ENCODE measurements around the gene PLXNA2. TPM values are rescaled to one million over a fixed set of nuclear protein-coding genes. Genes with fewer than 3 reads are reported as not detected.

The PLXNA2 gene
- polyA plus RNA-seq, 4 donors = 10.7 to 17.8 (median 12.8) TPM

DNA sequence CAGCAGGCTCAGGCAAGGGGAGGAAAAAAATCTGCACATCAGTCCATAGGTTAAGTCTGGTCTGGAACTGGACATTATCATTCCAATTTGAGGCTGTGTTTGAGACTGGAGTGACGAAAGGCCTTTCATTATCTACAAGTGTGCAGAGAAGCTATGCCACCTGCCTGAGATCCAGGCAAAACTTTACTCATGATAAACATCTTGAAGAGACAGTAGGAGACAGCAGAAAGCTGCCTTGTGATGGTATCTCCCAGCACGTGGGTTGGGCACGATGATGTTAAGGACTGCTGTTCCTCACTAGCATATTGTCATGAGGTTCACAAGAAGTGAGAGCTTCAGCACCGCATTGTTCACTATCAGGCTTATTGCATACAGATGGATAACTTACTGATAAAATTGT, 126.4 kb downstream of the PLXNA2 start:
- H3K27me3 ChIP-seq (ENCODE audit: control insufficient read depth in 3 of 3, insufficient read depth in 3 of 3, low read length in 3 of 3) = peaks cover 0 to 2% (median 0%) of the 10 kb centered on the region in 3 donors
- H3K4me3 ChIP-seq (ENCODE audit: low read depth in 1 of 3, low read length in 3 of 3) = no peak overlapping the region
- H3K4me1 ChIP-seq (ENCODE audit: control insufficient read depth in 3 of 3, insufficient read depth in 2 of 3, low read depth in 1 of 3, low read length in 2 of 3) = peaks cover 3 to 7% (median 5%) of the 10 kb centered on the region in 3 donors
- FAIRE-seq = no peak
- H3K36me3 ChIP-seq (ENCODE audit: control insufficient read depth in 3 of 3, insufficient read depth in 2 of 3, low read depth in 1 of 3, low read length in 3 of 3) = no peaks in the 10 kb centered on the region
- 23 to 65% (median 42%) methylated on average over 4 of the region's 4 CpGs for WGBS, 3 donors
- DNase-seq = no peak
- H3K9me3 ChIP-seq (ENCODE audit: control insufficient read depth in 2 of 2, insufficient read depth in 1 of 2, low read depth in 1 of 2, low read length in 1 of 2) = no peaks in the 10 kb centered on the region
- no peak overlapping the region for H3K27ac ChIP-seq (ENCODE audit: low read depth in 1 of 3, low read length in 2 of 3)

DNA sequence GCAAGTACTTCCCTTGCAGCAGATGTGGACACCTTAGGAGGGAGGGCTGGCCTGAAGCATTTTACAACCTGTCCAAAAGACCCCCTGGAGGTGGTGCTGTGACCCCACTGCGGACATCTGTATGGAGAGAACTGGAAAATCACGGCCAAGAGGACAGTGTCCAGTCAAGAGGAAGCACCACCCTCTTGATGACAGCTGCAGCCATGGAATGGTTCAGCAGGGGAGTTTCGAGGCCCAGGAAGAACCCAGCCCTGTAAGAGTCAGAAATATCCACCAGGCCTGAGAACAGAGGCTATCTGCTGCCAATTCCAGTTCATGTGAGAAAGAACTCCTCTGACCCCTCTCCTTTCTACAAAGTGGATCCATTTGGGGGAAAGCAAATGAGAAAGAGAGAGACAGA, 126.8 kb downstream of the PLXNA2 start:
- H3K4me3 ChIP-seq (ENCODE audit: low read depth in 1 of 3, low read length in 3 of 3) = no peak overlapping the region
- peaks cover 0 to 2% (median 0%) of the 10 kb centered on the region in 3 donors for H3K27me3 ChIP-seq (ENCODE audit: control insufficient read depth in 3 of 3, insufficient read depth in 3 of 3, low read length in 3 of 3)
- DNase-seq (no peak), FAIRE-seq (no peak)
- H3K4me1 ChIP-seq (ENCODE audit: control insufficient read depth in 3 of 3, insufficient read depth in 2 of 3, low read depth in 1 of 3, low read length in 2 of 3) = peaks cover 3 to 10% (median 6%) of the 10 kb centered on the region in 3 donors
- WGBS, 3 donors = 49 to 58% (median 56%) methylated on average over 3 of the region's 3 CpGs
- no peaks in the 10 kb centered on the region for H3K9me3 ChIP-seq (ENCODE audit: control insufficient read depth in 2 of 2, insufficient read depth in 1 of 2, low read depth in 1 of 2, low read length in 1 of 2)
- H3K36me3 ChIP-seq (ENCODE audit: control insufficient read depth in 3 of 3, insufficient read depth in 2 of 3, low read depth in 1 of 3, low read length in 3 of 3) = no peaks in the 10 kb centered on the region
- H3K27ac ChIP-seq (ENCODE audit: low read depth in 1 of 3, low read length in 2 of 3) = no peak overlapping the region

DNA sequence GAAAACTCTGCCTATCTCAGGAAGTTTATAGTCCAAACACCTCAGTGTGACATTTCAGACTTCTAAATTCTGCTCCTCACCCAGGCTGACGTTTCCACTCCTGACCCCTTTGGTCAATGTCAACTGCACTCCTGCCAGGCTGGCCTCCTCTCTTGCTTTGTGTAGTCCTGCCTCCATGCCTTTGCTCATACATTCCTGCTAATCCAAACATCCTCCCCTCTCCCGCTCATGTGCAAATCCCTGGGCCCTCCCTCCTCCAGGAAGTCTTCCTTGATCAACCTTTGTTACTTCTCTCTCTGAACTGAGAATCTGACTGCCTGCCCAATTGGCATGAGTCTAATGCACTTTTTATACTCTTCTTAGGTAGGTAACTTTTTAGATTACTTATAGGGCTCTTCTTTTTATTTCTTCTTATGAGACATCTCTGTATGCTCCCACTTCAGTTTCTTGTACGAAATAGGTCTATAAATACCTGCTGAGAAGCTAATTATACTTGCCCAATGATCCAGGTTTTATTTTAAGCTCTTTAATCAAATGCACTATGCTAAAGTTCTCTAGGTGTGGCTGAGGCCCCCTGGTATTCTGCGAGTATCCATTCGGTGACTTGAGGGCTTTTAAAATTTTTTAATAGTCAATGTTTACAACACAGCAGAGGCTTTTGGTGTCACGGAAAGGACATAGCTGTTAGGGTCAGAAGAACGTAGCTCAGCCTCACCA, 128.1 kb downstream of the PLXNA2 start:
- H3K27ac ChIP-seq (ENCODE audit: low read depth in 1 of 3, low read length in 2 of 3) = no peak overlapping the region
- no peaks in the 10 kb centered on the region for H3K9me3 ChIP-seq (ENCODE audit: control insufficient read depth in 2 of 2, insufficient read depth in 1 of 2, low read depth in 1 of 2, low read length in 1 of 2)
- no peaks in the 10 kb centered on the region for H3K36me3 ChIP-seq (ENCODE audit: control insufficient read depth in 3 of 3, insufficient read depth in 2 of 3, low read depth in 1 of 3, low read length in 3 of 3)
- H3K4me1 ChIP-seq (ENCODE audit: control insufficient read depth in 3 of 3, insufficient read depth in 2 of 3, low read depth in 1 of 3, low read length in 2 of 3) = peaks cover 3 to 19% (median 8%) of the 10 kb centered on the region in 3 donors
- H3K4me3 ChIP-seq (ENCODE audit: low read depth in 1 of 3, low read length in 3 of 3) = no peak overlapping the region
- FAIRE-seq (no peak), DNase-seq (peak in 1 of 2 donors; percentile 47)
- 21 to 58% (median 32%) methylated on average over 7 of the region's 7 CpGs for WGBS, 3 donors
- peaks cover 0 to 2% (median 0%) of the 10 kb centered on the region in 3 donors for H3K27me3 ChIP-seq (ENCODE audit: control insufficient read depth in 3 of 3, insufficient read depth in 3 of 3, low read length in 3 of 3)

- H3K27ac ChIP-seq (ENCODE audit: low read depth in 1 of 3, low read length in 2 of 3) = no peak overlapping the region
- DNase-seq (no peak), FAIRE-seq (no peak)
- H3K4me1 ChIP-seq (ENCODE audit: control insufficient read depth in 3 of 3, insufficient read depth in 2 of 3, low read depth in 1 of 3, low read length in 2 of 3) = peaks cover 2 to 13% (median 5%) of the 10 kb centered on the region in 3 donors
- H3K27me3 ChIP-seq (ENCODE audit: control insufficient read depth in 3 of 3, insufficient read depth in 3 of 3, low read length in 3 of 3) = no peaks in the 10 kb centered on the region
- H3K9me3 ChIP-seq (ENCODE audit: control insufficient read depth in 2 of 2, insufficient read depth in 1 of 2, low read depth in 1 of 2, low read length in 1 of 2) = no peaks in the 10 kb centered on the region
- peaks cover 0 to 6% (median 0%) of the 10 kb centered on the region in 3 donors for H3K36me3 ChIP-seq (ENCODE audit: control insufficient read depth in 3 of 3, insufficient read depth in 2 of 3, low read depth in 1 of 3, low read length in 3 of 3)
- no peak overlapping the region for H3K4me3 ChIP-seq (ENCODE audit: low read depth in 1 of 3, low read length in 3 of 3)
Observed at GRCh38 chr1:208113011-208113410, 131.2 kb downstream of the PLXNA2 start.

DNA sequence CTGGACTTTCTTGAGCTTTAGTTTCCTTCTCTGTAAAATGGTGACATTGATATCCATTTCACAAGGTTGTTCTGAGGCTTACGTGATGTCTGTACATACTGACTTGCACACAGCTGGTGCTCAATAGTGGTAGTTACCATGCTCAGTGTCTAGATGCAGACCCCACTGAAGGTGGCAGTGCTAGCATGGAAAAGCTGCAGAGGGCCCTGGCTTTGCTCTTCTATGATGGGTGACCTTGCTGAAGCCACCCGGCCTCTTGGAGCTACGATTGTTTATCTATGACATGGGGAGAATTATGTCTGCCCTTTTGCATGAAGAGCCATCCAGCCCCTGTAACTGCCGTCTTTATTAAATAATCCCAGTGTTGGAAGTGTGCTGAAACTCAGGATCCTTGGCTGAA, 131.8 kb downstream of the PLXNA2 start:
- Histone ChIP-seq H3K36me3 (ENCODE audit: control insufficient read depth in 3 of 3, insufficient read depth in 2 of 3, low read depth in 1 of 3, low read length in 3 of 3) (peaks cover 0 to 6% (median 0%) of the 10 kb centered on the region in 3 donors), H3K4me1 (ENCODE audit: control insufficient read depth in 3 of 3, insufficient read depth in 2 of 3, low read depth in 1 of 3, low read length in 2 of 3) (peaks cover 4 to 15% (median 4%) of the 10 kb centered on the region in 3 donors), H3K27ac (ENCODE audit: low read depth in 1 of 3, low read length in 2 of 3) (no peak overlapping the region), H3K9me3 (ENCODE audit: control insufficient read depth in 2 of 2, insufficient read depth in 1 of 2, low read depth in 1 of 2, low read length in 1 of 2) (no peaks in the 10 kb centered on the region), H3K27me3 (ENCODE audit: control insufficient read depth in 3 of 3, insufficient read depth in 3 of 3, low read length in 3 of 3) (no peaks in the 10 kb centered on the region), H3K4me3 (ENCODE audit: low read depth in 1 of 3, low read length in 3 of 3) (no peak overlapping the region)
- 76 to 88% (median 79%) methylated on average over 4 of the region's 4 CpGs for WGBS, 3 donors
- no peak for DNase-seq
- no peak for FAIRE-seq

GRCh38 chr1:208111646-208112190, 132.5 kb downstream of the PLXNA2 start:
- 31 to 73% (median 44%) methylated on average over 4 of the region's 4 CpGs for WGBS, 3 donors
- Histone ChIP-seq H3K4me3 (ENCODE audit: low read depth in 1 of 3, low read length in 3 of 3) (no peak overlapping the region), H3K4me1 (ENCODE audit: control insufficient read depth in 3 of 3, insufficient read depth in 2 of 3, low read depth in 1 of 3, low read length in 2 of 3) (peaks cover 6 to 15% (median 10%) of the 10 kb centered on the region in 3 donors), H3K9me3 (ENCODE audit: control insufficient read depth in 2 of 2, insufficient read depth in 1 of 2, low read depth in 1 of 2, low read length in 1 of 2) (no peaks in the 10 kb centered on the region), H3K36me3 (ENCODE audit: control insufficient read depth in 3 of 3, insufficient read depth in 2 of 3, low read depth in 1 of 3, low read length in 3 of 3) (peaks cover 0 to 6% (median 0%) of the 10 kb centered on the region in 3 donors), H3K27ac (ENCODE audit: low read depth in 1 of 3, low read length in 2 of 3) (no peak overlapping the region), H3K27me3 (ENCODE audit: control insufficient read depth in 3 of 3, insufficient read depth in 3 of 3, low read length in 3 of 3) (no peaks in the 10 kb centered on the region)
- FAIRE-seq (no peak), DNase-seq (peak in 1 of 2 donors; percentile 45)

DNA sequence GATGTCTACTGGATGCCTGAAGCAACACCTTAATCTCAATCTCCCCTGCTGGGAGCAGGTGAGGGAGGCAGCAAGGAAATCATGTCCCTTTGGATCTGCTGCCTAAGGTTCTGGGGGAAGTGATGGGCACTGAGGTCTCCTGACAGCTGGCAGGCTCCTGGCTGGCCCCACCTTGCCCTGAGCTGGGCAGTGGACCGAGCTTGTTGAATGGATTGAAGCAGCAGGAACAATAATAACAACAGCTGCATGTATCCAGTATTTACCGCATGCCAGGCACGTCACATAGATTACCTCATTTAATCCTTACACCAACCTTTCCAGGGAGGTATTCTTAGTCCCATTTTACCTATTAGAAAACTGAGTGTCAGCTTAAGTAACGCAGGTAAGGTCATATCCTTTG, 133.9 kb downstream of the PLXNA2 start:
- 74 to 82% (median 79%) methylated on average over 4 of the region's 4 CpGs for WGBS, 3 donors
- no peak for FAIRE-seq
- no peaks in the 10 kb centered on the region for H3K9me3 ChIP-seq (ENCODE audit: control insufficient read depth in 2 of 2, insufficient read depth in 1 of 2, low read depth in 1 of 2, low read length in 1 of 2)
- no peak overlapping the region for H3K27ac ChIP-seq (ENCODE audit: low read depth in 1 of 3, low read length in 2 of 3)
- peaks cover 0 to 6% (median 0%) of the 10 kb centered on the region in 3 donors for H3K36me3 ChIP-seq (ENCODE audit: control insufficient read depth in 3 of 3, insufficient read depth in 2 of 3, low read depth in 1 of 3, low read length in 3 of 3)
- no peaks in the 10 kb centered on the region for H3K27me3 ChIP-seq (ENCODE audit: control insufficient read depth in 3 of 3, insufficient read depth in 3 of 3, low read length in 3 of 3)
- no peak overlapping the region for H3K4me3 ChIP-seq (ENCODE audit: low read depth in 1 of 3, low read length in 3 of 3)
- no peak for DNase-seq
- H3K4me1 ChIP-seq (ENCODE audit: control insufficient read depth in 3 of 3, insufficient read depth in 2 of 3, low read depth in 1 of 3, low read length in 2 of 3) = peaks cover 9 to 21% (median 11%) of the 10 kb centered on the region in 3 donors

GRCh38 chr1:208108646-208109330, 135.4 kb downstream of the PLXNA2 start:
- H3K4me1 ChIP-seq (ENCODE audit: control insufficient read depth in 3 of 3, insufficient read depth in 2 of 3, low read depth in 1 of 3, low read length in 2 of 3) = peaks cover 9 to 27% (median 15%) of the 10 kb centered on the region in 3 donors
- H3K27ac ChIP-seq (ENCODE audit: low read depth in 1 of 3, low read length in 2 of 3) = peak overlapping the region in 1 of 3 donors; percentile 1
- peaks cover 0 to 6% (median 0%) of the 10 kb centered on the region in 3 donors for H3K36me3 ChIP-seq (ENCODE audit: control insufficient read depth in 3 of 3, insufficient read depth in 2 of 3, low read depth in 1 of 3, low read length in 3 of 3)
- H3K27me3 ChIP-seq (ENCODE audit: control insufficient read depth in 3 of 3, insufficient read depth in 3 of 3, low read length in 3 of 3) = no peaks in the 10 kb centered on the region
- H3K9me3 ChIP-seq (ENCODE audit: control insufficient read depth in 2 of 2, insufficient read depth in 1 of 2, low read depth in 1 of 2, low read length in 1 of 2) = no peaks in the 10 kb centered on the region
- H3K4me3 ChIP-seq (ENCODE audit: low read depth in 1 of 3, low read length in 3 of 3) = no peak overlapping the region
- FAIRE-seq (no peak), DNase-seq (no peak)
- 75 to 84% (median 78%) methylated on average over 5 of the region's 5 CpGs for WGBS, 3 donors
